ENCODE measurements around the gene NUP210. TPM values are rescaled to one million over a fixed set of nuclear protein-coding genes. Genes with fewer than 3 reads are reported as not detected.

Gene NUP210
- total and polyA plus RNA-seq, 2 of the 13 experiments (the other 11 are each of a cell fraction or from before 2014, with no cell fraction given) = 31.6 to 35.2 TPM

GRCh38 chr3:13281507-13282357, 138.4 kb downstream of the NUP210 start (continued):
- TF ChIP-seq KIAA2018 (CRISPR knock-in tag; IDR thresholded peaks at IDR 0.05; ENCODE audit: borderline replicate concordance) = 0 out of 2 replicates have a peak, but pooled peaks have one; percentile 34
- no peak for TF ChIP-seq ZNF451 (CRISPR knock-in tag; IDR thresholded peaks at IDR 0.05)
- no peak for TF ChIP-seq ATF1 (CRISPR knock-in tag; IDR thresholded peaks at IDR 0.05)
- TF ChIP-seq ZNF44 (CRISPR knock-in tag; IDR thresholded peaks at IDR 0.05) = no peak
- no peak for TF ChIP-seq TRIM24 (CRISPR knock-in tag; IDR thresholded peaks at IDR 0.05)
- TF ChIP-seq RARA (CRISPR knock-in tag; IDR thresholded peaks at IDR 0.05) = no peak
- TF ChIP-seq ZNF746 (CRISPR knock-in tag; IDR thresholded peaks at IDR 0.05) = no peak
- TF ChIP-seq GMEB1 (CRISPR knock-in tag; IDR thresholded peaks at IDR 0.05; ENCODE audit: borderline replicate concordance) = no peak; the same call in 1 of the 2 replicates
- TF ChIP-seq GZF1 (CRISPR knock-in tag; IDR thresholded peaks at IDR 0.05) = 0 out of 2 replicates have a peak, but pooled peaks have one; percentile 59
- TF ChIP-seq ZNF558 (CRISPR knock-in tag; IDR thresholded peaks at IDR 0.05; ENCODE audit: borderline replicate concordance) = 0 out of 2 replicates have a peak, but pooled peaks have one; percentile 8
- no peak for TF ChIP-seq ZMYM3 (CRISPR knock-in tag; IDR thresholded peaks at IDR 0.05)
- TF ChIP-seq HMG20B (CRISPR knock-in tag; conservative IDR thresholded peaks at IDR 0.05) = no peak
- no peak; the same call in none of the 2 replicates for TF ChIP-seq PHF8 (CRISPR knock-in tag; IDR thresholded peaks at IDR 0.05)
- TF ChIP-seq FIP1L1 (IDR thresholded peaks at IDR 0.05; ENCODE audit: borderline replicate concordance, insufficient read depth, low read depth, low read length) = no peak
- TF ChIP-seq ZMAT5 (CRISPR knock-in tag; IDR thresholded peaks at IDR 0.05; ENCODE audit: borderline replicate concordance, low read depth) = no peak
- no peak for TF ChIP-seq ZNF3 (CRISPR knock-in tag; IDR thresholded peaks at IDR 0.05)
- TF ChIP-seq KDM2A (CRISPR knock-in tag; IDR thresholded peaks at IDR 0.05; ENCODE audit: borderline replicate concordance, low read depth) = no peak
- no peak for TF ChIP-seq ZNF232 (CRISPR knock-in tag; IDR thresholded peaks at IDR 0.05; ENCODE audit: borderline replicate concordance)
- TF ChIP-seq ZNF101 (CRISPR knock-in tag; IDR thresholded peaks at IDR 0.05; ENCODE audit: borderline replicate concordance, low read depth) = no peak

Data from HepG2 (cell line).